HL-60 (cell line): ENCODE measurements around the gene C19orf47.

Source experiments
- DNase-seq, 2 experiments: peaks; one replicate each; pipeline ENCODE4 v3.0.0-alpha.2; 2010 to 2020; ENCODE audit warnings: low read depth in 1 of 2, low spot score in 1 of 2
- H3K27ac ChIP-seq: fragments of 250-450 bp; sonication (Bioruptor Pico); replicated peaks from 2 replicates; pipeline ENCODE4 v1.5.1; 2020; ENCODE audit warnings: mild to moderate bottlenecking, moderate library complexity
- H3K27me3 ChIP-seq: fragments of 250-450 bp; sonication (Bioruptor Pico); 2 replicates; pipeline ENCODE4 v1.5.1; 2021; ENCODE audit warnings: mild to moderate bottlenecking, moderate library complexity; ENCODE audit not compliant: insufficient read depth, poor library complexity, severe bottlenecking
- H3K4me3 ChIP-seq: replicated peaks from 2 replicates; pipeline ENCODE4 v1.5.1; 2011; ENCODE audit warnings: mild to moderate bottlenecking, control low read depth, low read length; ENCODE audit not compliant: insufficient read depth
- CTCF ChIP-seq: IDR thresholded peaks from one replicate; pipeline ENCODE4 v1.5.1; 2011; ENCODE audit warnings: low read length, control low read depth, inconsistent platforms; ENCODE audit not compliant: insufficient read depth
- GABPA ChIP-seq: IDR thresholded peaks from 2 replicates; pipeline ENCODE4 v1.6.1; 2012; ENCODE audit warnings: low read depth
- POLR2AphosphoS5 ChIP-seq: IDR thresholded peaks from 2 replicates; pipeline ENCODE4 v1.6.1; 2012; ENCODE audit warnings: low read depth
- REST ChIP-seq: IDR thresholded peaks from 2 replicates; pipeline ENCODE4 v1.6.1; 2012; ENCODE audit warnings: low read depth; ENCODE audit not compliant: insufficient replicate concordance
- SPI1 ChIP-seq: IDR thresholded peaks from 2 replicates; pipeline ENCODE4 v1.6.1; 2012; ENCODE audit warnings: low read depth, mild to moderate bottlenecking, borderline replicate concordance

The C19orf47 gene

GRCh38 chr19:40279120-40279551, 69.1 kb downstream of the C19orf47 start:
- H3K4me3 ChIP-seq, result no peak overlapping the region
- H3K27ac ChIP-seq, result no peak overlapping the region
- TF ChIP-seq POLR2AphosphoS5, result no peak
- DNase-seq, result no peak
- no peaks in the 10 kb centered on the region for H3K27me3 ChIP-seq

- Histone ChIP-seq H3K4me3 (no peak overlapping the region), H3K27ac (no peak overlapping the region), H3K27me3 (no peaks in the 10 kb centered on the region)
- DNase-seq, result no peak
- no peak for TF ChIP-seq SPI1
- TF ChIP-seq POLR2AphosphoS5, result no peak
- no peak for TF ChIP-seq REST
- no peak for TF ChIP-seq GABPA
- no peak for TF ChIP-seq CTCF
Observed at GRCh38 chr19:40278361-40279035, 69.7 kb downstream of the C19orf47 start.

- TF ChIP-seq POLR2AphosphoS5, result no peak
- no peak for TF ChIP-seq GABPA
- TF ChIP-seq SPI1, result no peak
- DNase-seq, result no peak
- Histone ChIP-seq H3K27me3 (no peaks in the 10 kb centered on the region), H3K27ac (no peak overlapping the region), H3K4me3 (no peak overlapping the region)
Observed at GRCh38 chr19:40277356-40278059, 70.7 kb downstream of the C19orf47 start.

- no peak for TF ChIP-seq POLR2AphosphoS5
- no peak for TF ChIP-seq REST
- 0 out of 2 replicates have a peak, but pooled peaks have one; percentile 5 for TF ChIP-seq SPI1
- no peak for TF ChIP-seq CTCF
- TF ChIP-seq GABPA, result no peak
- Histone ChIP-seq H3K4me3 (no peak overlapping the region), H3K27me3 (no peaks in the 10 kb centered on the region), H3K27ac (peak overlapping the region; percentile 50)
- peak; percentile 57 to 82 for DNase-seq
Observed at GRCh38 chr19:40274585-40275544, 73.3 kb downstream of the C19orf47 start.
